Forelimb muscle (tissue), 1 donor: Measurements from ENCODE around the gene PRIM2. TPM values are rescaled to one million over a fixed set of nuclear protein-coding genes. Genes with fewer than 3 reads are reported as not detected.
"Not testable (repeated sequence)": the region's sequence is repeated elsewhere in the genome, so short reads cannot be mapped to it uniquely, and the experiment has no call there.

Experiments used
- DNase-seq: peaks from one replicate; pipeline ENCODE4 v3.0.0-alpha.2; 2013; ENCODE audit warnings: low read depth
- polyA plus RNA-seq: library from polyadenylated mRNA; unstranded; fragments of 120-200 nt; gene quantifications from one replicate; pipeline ENCODE4 v1.2.1, GENCODE V29; 2013; ENCODE audit not compliant: insufficient read length

PRIM2 gene
- polyA plus RNA-seq, 1 donor = 6.3 TPM

DNA sequence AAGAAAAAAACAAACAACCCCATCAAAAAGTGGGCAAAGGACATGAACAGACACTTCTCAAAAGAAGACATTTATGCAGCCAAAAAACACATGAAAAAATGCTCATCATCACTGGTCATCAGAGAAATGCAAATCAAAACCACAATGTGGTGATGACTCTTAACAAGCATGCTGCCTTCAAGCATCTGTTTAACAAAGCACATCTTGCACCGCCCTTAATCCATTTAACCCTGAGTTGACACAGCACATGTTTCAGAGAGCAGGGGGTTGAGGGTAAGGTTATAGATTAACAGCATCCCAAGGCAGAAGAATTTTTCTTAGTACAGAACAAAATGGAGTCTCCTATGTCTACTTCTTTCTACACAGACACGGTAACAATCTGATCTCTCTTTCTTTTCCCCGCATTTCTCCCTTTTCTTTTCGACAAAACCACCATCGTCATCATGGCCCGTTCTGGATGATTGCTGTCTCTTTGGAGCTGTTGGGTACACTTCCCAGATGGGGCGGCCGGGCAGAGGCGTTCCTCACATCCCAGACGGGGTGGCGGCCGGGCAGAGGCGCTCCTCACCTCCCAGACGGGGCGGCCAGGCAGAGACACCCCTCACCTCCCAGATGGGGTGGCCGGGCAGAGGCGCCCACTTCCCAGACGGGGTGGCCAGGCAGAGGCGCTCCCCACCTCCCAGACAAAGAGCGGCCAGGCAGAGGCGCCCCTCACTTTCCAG is 7.2 kb upstream of the PRIM2 start:
- not testable (repeated sequence) for DNase-seq

DNA sequence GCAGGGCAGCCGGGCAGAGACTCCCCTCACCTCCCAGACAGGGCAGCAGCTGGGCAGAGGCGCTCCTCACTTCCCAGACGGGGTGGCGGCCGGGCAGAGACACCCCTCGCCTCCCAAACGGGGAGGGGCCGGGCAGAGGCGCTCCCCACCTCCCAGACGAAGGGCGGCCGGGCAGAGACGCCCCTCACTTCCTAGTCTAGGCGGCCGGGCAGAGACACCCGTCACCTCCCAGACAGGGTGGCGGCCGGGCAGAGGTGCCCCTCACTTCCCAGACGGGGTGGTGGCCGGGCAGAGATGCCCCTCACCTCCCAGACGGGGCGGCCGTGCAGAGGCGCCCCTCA is 6.6 kb upstream of the PRIM2 start:
- DNase-seq = no peak

DNA sequence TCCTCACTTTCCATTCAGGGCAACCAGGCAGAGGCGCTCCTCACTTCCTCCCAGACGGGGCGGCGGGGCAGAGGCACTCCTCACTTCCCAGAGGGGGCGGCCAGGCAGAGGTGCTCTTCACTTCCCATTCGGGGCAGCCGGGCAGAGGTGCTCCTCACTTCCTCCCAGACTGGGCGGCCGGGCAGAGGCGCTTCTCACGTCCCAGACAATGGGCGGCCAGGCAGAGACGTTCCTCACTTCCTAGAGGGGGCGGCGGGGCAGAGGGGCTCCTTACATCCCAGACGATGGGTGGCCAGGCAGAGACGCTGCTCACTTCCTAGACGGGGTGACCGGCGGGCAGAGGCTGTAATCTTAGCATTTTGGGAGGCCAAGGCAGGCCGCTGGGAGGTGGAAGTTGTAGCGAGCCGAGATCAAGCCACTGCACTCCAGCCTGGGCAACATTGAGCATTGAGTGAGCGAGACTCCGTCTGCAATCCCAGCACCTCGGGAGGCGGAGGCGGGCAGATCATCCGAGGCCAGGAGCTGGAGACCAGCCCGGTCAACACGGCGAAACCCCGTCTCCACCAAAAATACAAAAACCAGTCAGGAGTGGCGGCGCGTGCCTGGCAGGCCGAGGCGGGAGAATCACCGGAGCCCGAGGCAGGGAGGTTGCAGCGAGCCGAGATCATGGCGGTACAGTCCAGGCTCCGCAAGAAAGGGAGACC is 6.0 kb upstream of the PRIM2 start:
- not testable (repeated sequence) for DNase-seq

DNA sequence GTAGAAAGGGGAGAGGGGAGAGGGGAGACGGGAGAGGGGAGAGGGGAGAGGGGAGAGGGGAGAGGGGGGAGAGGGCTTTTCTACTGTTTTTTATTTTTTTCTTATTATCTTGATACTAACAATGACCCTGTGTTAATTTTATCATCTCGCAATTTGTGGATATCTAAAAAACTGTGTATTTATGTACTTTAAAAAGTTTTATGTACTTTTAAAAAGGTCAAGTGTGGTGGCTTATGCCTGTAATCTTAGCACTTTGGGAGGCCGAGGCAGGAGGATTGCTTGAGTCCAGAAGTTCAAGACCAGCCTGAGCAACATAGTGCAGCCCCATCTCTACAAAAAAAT is 5.5 kb upstream of the PRIM2 start:
- DNase-seq = no peak

DNA sequence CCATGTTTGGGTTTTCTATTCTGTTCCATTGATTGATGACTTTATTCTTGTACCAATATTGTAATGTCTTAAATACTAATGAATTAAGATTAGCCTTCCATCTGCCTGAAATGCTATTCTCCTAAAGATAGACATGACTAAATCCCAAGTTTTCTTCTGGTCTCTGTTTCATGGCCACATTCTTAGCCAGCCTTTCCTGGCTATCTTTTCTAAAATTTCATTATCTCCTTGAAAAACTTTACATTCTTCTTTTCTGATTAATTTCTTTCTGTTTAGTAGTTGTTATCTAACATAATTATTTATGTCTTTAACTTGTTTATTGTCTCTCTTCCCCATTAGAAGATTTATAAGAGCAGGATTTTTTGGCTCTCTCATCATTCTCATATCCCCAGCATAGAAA is 4.4 kb upstream of the PRIM2 start:
- no peak for DNase-seq

DNA sequence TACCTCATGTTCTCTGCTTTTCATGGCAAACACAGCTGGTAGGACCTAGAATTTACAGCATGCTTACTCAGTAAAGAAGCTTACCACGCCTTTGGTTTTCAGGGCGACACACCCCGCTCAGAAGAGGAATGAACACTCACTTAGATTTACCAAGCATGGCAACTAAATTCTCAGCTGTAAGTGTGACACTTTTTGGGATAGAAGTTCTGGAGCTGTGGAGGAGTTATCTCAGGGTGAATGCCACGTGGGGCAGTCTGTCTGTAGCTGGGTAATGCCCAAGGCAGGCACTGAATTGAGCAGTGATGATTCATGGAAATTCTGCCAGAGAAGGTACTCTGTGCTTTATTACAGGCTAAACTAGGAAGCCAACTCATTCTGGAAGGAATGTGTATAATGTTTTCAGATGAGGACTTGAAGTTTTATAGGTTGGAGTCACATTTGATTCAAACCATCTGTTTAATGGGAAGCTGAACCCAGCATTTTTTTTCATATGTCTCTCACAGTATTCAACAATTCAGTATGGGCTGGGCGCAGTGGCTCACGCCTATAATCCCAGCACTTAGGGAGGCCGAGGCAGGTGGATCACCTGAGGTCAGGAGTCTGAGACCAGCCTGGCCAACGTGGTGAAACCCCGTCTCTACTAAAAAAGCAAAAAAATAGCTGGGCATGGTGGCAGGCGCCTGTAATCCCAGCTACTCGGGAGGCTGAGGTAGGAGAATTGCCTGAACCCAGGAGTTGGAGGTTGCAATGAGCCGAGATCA is 3.5 kb upstream of the PRIM2 start:
- no peak for DNase-seq

DNA sequence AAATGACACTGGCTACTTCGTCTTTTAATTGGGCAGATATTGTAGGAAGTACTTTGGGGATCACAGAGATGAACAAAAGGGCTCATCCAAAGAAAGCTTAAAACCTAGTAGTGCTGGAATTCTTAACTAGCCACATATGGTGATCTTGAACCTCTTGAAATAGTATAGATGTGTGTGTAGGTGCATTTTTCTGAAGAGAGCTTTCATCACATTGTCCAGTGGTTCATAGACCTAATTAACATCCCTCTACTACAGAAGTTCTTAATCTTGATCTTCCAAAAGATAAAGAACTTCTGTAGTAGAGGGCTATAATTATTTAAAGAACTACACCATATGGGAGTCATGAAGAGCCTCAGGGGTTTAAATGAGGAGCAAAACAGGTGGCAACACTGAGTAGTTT is 2.3 kb upstream of the PRIM2 start:
- no peak for DNase-seq

DNA sequence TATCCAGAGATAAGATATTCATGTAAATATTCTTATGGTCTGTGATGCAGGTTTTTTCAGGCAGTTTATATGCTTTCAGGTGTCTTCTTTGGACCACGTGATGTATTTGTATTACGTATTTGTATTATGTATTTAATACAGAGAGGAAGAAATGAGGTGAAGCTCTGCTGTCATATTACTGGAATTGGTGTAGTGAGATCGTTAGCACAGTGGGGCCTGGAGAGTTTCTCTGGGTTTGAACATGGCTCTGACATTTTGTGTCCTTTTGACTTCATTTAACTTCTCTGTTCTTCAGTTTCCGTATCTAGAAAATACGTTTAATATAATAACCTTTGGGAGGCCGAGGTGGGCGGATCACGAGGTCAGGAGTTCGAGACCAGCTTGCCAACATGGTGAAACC is 1.6 kb upstream of the PRIM2 start:
- DNase-seq = no peak

DNA sequence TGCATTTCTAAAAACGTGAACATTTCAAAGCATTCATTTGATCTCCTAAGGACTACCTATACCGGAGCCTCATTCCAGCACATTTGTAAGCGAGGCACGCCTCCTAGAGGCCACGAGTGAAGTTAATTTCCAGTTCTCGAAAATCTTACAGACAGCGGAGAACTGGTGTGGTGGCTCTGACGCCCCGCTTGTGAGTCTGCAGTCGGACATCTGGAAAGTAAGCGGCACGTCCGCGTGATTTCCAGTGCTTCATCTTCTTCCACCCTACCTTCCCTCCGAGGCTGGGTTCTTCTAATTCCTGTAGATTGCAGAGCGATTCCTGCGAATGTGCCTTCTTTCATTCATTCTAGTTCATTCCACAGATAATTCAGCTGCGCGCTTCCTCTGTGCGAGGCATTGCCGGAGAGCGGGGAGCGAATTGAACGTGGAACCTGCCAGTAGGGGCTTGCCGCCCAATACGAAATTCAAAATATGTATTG is 810 bp upstream of the PRIM2 start:
- peak; percentile 69 for DNase-seq

DNA sequence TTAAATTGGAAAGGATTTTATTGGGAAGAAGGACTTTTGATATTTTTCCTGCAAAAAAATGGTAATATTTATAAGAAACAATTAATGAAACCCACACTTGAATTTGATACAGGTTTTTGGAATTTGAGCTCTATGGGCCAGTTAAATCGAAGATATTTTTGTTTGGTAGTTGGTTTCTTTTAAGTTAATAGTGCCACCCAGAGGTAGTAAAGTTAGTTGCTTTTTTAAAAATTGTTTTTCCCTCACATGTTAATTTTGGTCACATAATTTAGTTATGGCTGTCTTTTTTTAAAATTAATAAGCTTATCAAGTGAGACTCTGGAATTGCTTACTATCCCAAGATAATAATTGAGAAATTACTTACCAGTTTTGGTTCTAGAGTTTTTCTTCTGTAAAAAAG is 7.1 kb downstream of the PRIM2 start:
- DNase-seq = no peak

DNA sequence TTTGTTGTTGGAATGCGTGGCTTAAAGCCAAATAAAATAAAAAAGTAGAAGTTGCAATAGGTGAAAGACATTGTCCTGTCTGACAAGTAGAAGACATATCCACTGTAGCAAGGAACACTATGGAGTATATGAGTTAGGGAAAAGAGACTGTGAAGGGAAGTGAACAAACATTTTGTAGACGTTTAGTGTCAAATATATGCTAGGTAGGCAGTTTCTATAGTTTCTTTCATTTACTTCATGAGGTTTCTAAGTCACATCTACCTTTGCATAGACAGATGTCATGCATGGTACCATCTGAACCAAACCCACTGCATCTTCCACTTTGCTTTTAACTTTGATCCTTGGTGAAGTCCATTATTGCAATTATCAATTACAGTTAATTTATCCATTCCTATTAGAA is 9.9 kb downstream of the PRIM2 start:
- no peak for DNase-seq

DNA sequence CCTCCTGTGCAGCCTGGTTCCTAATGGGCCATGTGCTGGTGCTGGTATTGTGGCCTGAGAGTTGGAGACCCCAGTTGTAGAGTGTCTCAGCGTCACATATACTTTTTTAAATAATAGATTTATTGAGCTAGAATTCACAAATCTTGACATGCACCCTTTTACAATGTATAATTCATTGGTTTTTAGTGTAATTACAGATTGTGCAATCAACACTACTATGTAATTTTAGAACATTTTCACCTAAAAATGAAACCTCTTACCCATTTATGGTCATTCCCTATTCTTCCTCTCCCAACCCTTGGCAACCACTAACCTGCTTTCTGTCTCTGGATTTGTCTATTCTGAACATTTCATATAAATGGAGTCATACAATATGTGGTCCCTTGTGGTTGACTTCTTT is 10.6 kb downstream of the PRIM2 start:
- no peak for DNase-seq

DNA sequence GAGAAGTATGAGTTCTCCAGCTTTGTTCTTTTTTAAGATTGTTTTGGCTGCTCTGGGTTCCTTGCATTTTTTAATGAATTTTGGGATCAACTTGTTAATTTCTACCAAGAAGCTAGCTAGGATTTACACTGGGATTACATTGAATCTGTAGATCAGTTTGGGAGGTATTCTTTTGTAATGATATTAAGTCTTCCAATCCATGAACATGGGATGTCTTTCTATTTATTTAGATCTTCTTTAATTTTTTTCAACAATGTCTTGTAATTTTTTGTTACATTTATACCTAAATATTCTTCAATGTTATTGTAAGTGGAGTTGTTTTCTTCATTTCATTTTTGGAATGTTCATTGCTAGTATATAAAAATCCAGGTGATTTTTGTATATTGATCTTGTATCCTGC is 12.5 kb downstream of the PRIM2 start:
- no peak for DNase-seq

DNA sequence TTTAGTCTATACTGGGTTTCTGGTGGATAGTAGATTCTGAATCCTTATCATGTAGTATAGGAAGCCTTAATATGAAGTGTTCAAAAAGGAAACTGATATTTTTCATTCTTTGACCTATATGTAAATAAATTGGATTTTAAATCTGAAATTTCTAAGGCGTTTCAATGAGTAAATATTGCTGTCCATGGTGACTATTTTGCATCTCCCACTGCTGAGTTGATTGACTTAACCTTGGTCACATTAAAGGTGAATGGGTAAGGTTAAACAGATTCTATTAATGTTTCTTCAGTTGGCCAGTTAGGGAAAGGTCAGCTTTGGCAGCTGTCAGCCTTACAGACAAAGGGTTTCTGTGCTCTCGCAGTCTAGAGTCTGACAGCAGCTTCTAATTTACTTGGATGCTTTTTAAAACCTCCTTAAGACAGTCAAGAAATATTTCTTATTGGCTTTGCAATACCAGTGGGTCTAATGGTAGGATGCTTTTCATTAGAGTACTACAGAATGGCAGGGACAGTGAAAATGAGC is 24.8 kb downstream of the PRIM2 start:
- DNase-seq = no peak

DNA sequence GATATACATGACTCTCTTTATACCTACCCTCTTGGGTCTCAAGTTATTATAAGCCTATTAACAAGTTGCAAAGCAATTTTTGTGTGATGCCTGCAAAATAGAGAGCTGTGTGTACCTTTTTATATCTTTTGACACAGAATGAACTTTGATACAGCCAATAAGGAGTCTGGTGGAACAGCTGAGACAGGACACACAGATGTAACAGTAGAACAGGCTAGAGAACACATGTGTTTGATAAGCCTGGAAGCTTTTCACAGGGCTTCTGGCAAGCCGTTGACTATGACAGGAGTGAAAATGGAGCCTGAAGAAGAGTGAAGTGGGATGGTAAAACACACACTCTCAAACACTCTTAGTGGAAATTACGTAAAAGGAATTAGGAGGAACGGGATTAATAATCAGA is 25.9 kb downstream of the PRIM2 start:
- DNase-seq = not testable (repeated sequence)

DNA sequence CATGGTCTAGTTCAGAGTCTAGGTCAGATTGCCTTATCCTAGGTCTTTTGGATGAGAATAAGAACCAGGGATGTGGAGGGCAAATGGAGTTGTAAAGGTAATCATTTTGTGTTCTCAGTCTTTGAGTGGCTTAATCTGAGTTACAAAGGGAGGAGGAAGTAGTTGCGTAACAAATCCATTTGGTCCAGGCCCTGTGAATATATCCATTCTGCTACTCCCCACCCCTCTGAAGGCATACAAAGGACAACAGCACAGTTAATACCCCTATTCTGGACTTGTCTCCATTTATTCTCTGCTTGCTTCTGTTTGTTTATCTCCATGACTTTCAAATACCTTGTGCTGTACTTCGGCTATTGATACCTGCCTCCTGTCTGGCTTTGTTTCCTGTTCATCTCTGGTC is 29.3 kb downstream of the PRIM2 start:
- DNase-seq = not testable (repeated sequence)

DNA sequence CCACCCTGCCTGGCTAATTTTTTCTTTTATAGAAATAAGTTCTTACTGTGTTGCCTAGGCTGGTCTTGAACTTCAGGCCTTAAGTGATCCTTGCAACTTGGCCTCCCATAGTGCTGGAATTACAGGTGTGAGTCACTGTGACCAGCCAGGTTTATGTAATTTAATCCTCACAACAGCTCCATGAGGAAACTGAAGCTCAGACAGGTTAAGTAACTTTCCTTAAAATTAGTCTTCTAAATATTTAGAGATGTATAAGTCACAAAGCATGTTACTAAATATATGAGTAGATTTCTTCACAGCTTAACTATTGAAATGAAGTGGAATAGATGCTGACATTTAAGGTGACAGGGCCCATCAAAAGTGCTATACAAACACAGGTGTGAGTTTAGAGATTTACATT is 30.2 kb downstream of the PRIM2 start:
- not testable (repeated sequence) for DNase-seq

DNA sequence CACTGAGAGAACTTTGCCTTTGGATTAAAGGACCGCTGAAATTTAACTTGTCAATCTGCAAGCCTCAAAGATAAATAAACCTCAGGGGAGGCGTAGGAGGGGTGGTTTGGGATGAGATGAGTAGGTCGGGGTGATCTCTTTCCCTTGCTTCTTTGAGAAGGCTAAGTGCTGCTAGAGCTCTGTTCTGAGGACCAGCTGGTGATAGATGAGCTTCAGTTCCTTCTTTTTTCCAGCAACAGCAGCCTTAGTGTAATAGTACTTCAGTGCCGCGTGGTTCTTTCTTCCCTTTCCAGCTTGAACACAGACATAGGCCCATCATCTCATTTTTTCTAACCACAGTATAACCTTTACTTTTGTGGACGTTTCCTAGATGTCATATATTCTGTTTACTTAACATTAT is 33.0 kb downstream of the PRIM2 start:
- not testable (repeated sequence) for DNase-seq

DNA sequence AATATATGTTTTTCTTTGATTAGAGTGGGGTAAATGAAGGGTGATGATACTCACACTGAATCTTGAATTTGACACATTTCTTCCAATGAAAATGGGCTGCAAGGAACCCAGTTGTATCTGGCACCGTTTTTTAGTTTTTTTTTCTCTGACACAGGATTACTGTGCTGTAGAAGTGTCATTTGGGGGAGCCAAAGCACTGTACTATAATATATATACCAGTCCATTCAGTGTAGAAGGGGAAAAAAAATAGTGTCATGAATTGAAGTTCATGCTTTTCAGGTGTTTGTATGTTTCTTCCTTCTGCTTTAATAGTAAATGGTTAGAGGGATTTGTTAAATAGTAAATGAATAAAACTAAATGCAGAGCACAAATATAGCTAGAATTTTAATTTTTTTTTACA is 35.2 kb downstream of the PRIM2 start:
- not testable (repeated sequence) for DNase-seq

DNA sequence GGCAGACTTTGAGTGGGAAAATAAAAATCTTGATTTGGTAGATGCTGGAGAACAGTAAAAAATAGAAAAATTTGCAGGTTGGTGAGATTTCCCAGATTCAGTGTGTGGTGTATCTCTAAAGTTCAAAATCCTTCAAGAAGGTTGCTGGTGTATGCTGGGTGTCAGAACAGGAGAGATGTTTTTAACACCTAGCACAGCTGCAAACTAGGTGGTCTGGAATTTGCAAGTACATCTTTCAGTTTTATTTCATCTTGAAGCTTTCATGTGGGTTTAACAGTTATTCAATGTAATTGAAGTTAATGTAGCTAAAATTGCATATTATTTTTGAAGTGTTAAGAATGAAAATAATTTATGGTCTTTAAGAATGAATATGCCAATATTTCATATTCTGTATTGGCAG is 40.9 kb downstream of the PRIM2 start:
- not testable (repeated sequence) for DNase-seq

DNA sequence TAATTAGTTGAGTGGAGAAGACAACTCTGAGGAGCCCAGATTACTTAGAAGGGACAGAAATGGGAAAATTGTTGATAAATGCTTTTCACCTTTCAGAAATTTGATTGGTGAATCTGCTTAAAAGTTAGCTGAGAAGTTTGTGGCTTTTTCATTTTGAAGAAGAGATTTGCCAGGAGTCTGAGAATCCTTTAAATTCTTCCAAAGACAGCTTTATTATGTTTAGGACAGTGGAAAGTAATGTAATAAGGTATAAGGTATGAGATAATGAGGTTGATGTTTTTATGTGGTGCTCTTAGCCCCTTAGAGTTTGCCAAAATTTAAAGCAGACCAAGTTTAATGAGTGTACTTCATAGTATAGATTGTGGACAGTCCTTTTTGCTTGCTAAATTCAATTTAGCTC is 42.3 kb downstream of the PRIM2 start:
- DNase-seq = not testable (repeated sequence)

DNA sequence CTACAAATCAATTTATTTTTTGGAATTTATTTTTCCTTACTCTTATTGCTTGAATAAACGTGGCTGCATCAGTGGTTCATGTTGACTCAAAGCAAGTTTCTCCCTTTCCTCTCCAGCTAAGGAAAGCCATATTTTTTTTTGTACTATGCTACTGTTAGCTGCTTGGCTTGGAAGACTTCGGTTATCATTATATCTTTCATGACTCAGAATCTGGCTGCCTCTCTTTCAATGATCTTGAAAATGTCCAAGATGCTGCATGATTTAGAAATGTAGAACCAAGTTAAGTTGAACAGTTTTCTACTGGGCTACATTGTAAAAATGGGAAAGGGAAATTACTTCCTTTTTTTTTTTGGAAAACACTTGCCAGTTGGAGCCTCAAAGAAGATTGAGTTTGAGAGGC is 44.9 kb downstream of the PRIM2 start:
- not testable (repeated sequence) for DNase-seq
